8988T (cell line): ENCODE measurements around the gene BIRC3.
"Not testable (repeated sequence)": the region's sequence is repeated elsewhere in the genome, so short reads cannot be mapped to it uniquely, and the experiment has no call there.

Source experiments
- DNase-seq: peaks from one replicate; pipeline ENCODE4 v3.0.0; 2011

The BIRC3 gene

GRCh38 chr11:102296757-102297156 is 20.5 kb upstream of the BIRC3 start:
- DNase-seq, result not testable (repeated sequence)

DNA sequence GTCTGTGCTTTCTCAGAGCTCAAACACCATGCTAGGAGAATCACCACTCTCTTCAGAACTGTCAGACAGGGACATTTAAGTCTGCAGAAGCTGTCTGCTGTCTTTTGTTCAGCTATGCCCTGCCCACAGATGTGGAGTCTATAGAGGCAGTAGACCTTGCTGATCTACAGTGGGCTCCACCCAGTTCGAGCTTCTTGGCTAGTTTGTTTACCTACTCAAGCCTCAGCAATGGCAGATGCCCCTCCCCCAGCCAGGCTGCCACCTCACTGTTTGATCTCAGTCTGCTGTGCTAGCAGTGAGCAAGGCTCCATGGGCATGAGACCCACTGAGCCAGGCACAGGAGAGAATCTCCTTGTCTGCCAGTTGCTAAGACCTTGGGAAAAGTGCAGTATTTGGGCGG is 16.4 kb upstream of the BIRC3 start:
- not testable (repeated sequence) for DNase-seq

DNA sequence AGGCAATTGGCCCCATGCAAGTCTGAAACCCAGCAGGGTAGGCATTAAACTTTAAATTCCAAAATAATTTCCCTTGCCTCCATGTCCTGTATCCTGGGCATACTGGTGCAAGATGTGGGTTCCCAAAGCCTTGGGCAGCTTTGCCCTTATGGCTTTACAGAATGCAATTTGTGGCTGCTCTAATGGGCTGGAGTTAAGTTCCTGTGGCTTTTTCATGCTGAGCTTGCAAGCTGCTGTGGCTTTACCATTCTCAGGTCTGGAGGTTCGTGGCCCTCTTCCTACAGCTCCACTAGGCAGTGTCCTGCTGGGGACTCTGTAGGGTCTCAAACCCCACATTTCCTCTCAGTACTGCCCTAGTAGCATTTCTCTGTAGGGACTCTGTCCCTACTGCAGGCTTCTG is 15.0 kb upstream of the BIRC3 start:
- no peak for DNase-seq

GRCh38 chr11:102304686-102305085 is 12.6 kb upstream of the BIRC3 start:
- no peak for DNase-seq

GRCh38 chr11:102305352-102306047 is 11.8 kb upstream of the BIRC3 start:
- no peak for DNase-seq

DNA sequence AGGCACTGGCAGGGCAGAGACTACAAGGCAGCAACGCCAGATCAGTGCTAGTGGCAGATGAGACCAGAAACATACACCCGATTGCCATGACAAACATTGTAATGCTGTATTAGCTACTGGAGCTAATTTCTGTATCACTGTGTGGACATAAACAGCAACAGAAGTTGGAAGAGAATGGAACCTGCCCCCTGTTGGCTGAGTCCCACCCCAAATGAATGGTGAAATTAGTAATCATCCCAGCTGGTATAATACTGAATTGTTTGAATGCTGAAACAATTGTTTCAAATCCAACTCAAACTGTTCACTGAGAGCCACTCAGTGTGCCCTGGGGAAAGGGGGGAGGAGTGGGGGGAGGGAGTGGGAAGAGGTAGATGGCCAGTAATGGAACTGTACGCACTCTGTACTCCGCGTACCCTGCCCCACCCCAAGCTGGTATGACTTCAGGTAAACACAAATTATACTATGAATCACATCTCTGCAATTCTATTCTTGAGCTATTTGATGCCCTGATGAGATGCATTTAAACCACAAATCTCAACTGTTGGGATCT is 11.2 kb upstream of the BIRC3 start:
- no peak for DNase-seq

DNA sequence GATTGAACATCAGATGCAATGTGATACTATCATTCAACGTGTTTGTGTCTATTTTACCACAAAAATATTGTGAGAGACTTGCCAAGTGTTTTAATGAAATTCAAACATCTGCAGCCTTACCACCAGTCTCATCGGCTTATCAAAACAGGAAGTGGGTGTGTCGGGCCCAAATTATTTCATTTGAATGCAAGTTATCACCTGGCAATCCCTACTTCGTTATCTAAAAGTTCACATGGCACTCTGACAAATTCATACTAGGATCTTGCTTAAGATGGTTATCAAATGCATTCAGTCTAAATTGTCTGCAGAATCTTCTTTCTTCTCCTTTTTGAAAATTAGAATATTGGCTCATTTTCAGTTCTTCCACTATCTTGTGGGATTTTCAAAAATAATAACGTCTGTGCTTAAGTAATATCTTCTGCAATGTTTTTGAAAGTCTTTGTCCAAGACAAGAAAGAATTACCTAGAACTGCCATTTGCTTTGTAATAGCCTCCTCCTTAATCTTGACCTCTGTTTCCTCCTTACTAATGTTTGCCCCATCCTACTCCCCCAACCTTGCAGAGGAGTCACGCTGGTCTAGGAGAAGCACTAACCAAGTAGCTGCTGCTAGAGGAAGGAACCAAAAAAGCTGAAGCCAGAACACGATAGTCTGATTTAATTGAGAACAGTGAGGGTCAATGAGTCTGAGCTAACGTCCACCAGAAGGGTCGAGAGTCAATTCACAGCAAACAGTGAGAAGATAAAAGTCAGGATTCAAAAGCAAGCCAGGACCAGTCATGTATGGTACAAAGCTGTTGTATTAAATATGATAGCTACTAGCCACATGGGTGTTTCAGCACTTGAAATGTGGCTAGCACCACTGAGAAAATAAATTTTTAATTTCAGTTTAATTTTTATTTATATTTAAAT is 10.2 kb upstream of the BIRC3 start:
- no peak for DNase-seq

DNA sequence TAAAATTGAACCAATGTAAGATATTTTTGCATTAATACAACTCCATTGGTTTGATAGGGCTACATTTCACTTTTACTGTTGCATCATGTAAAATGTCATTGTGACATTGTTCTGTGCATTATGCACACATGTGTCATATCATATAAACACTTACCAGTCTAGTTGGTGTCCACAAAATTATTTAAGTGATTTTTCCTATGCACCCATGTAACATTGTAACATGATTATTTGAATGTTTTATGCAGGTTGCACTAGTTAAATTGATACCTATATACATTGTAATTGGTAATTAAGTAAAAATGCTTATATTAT is 9.6 kb upstream of the BIRC3 start:
- DNase-seq, result no peak

GRCh38 chr11:102309621-102310541 is 7.4 kb upstream of the BIRC3 start:
- DNase-seq, result no peak

- no peak for DNase-seq
Observed at GRCh38 chr11:102312667-102313066, 4.6 kb upstream of the BIRC3 start.

DNA sequence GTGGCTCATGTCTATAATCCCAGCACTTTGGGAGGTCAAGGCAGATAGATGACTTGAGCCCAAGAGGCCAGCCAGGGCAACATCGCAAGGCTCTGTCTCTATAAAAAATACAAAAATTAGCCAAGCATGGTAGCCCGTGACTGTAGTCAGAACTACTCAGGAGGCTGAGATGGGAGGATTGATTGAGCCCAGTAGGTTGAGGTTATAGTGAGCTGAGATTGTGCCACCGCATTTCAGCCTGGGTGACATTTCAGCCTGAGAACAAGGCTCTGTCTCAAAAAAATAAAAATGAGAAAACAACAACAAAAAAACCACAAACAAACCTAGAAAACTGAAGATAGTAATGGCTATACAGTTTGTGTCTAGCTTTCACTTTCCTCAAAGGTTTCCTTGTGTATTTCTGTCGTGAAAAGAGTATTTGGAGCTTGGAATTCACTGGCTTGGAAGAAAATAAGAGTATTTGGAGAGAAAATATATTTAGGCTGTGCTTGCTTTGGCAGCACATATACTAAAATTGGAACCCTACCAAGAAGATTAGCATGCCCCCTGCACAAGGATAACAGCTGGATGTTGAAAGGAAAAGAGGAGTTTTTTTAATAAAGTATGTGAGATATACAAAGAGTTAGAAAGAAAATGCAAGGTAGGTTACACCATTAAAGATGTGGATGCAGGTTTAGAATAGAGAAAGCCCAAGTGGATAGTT is 3.9 kb upstream of the BIRC3 start:
- no peak for DNase-seq

DNA sequence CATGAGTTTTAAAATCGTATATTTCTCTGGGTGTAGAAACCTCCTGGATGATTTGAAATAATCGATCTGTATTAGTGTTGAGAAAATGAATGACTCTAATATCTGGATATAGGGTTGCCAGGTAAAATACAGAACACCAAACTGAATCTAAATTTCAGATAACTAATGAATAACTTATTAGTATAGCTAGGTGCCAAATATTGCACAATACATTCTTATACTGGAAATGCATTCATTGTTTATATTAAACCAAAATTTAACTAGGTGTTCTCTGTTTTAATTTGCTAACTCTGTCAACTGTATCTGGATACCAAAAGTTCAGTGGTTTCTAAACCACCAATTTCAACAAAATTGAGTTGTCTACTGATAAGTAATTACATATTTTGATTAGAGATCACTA is 2.5 kb upstream of the BIRC3 start:
- no peak for DNase-seq

DNA sequence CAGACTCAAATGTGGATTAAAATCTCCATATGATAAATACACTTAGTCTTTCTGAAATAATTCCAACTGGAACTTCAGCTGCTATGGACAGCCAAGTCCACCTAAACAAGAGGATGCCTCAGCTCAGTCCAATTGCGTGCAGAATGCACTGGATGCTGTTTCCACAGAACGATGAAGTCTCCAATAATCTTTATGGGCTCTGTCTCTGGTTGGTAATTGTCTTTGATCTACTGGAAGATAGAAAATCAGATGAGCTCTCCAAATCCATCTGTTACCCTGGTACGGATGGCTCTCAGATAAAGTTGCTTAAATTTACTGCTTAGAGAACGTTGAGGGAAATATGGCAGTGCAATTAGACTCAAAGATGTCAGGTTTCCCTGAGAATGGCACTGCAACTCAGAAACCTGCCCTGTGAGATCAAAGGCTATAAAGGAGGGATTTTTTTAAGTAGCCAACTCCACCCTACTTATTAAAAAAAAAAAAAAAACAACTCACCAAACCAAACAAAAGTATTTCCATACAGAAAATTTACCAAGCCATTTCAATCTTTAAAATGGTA is 859 bp upstream of the BIRC3 start:
- no peak for DNase-seq

DNA sequence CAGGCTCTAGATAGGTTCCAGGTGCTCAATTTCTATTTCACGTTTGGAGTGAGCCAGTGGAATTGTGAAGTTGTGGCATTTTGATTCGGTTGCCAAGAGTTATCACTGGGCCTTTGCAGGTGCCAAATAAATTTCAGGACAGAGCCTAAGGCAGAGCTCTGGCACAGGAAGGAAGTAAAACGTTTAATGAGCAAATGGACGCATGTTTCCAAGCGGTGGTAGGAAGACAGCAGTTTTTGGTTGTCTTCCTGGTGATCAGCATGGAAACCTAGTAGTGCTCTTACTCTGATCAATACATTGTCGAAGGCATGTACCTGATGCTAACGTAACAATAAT is 452 bp downstream of the BIRC3 start:
- no peak for DNase-seq

DNA sequence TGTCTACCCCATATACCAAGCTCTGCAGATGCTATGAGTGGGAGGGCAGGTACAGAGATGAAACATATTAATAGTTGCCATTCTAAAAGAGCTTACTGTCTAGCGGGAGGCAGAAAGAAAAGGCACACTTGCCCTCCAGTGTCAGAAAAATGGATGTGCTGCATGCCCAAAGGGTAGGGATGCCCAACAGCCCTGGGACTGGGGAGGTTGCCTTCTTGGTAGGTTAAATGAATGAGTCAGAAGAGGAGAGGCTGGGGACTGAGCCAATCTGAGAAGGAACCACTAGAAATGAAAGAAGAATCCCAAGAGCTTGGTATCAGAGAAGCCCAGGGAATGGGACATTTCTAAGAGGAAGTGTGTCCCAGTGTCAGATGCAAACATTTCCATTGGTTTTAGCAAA is 1.2 kb downstream of the BIRC3 start:
- no peak for DNase-seq

GRCh38 chr11:102319544-102319943 is 2.3 kb downstream of the BIRC3 start:
- no peak for DNase-seq

DNA sequence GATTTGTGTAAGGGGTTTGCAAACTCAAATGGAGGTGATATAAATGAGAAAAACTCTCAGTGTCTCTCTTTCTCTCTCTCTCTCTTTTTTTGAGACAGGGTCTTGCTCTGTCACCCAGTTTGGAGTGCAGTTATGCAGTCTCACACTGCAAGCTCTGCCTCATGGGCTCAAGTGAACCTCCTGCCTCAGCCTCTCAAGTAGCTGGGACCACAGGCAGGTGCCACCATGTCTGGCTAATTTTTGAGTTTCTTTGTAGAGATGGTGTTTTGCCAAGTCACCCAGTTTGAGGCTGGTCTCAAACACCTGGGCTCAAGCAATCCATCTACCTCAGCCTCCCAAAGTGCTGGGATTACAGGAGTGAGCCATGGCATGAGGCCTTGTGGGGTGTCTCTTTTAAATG is 2.9 kb downstream of the BIRC3 start:
- no peak for DNase-seq

DNA sequence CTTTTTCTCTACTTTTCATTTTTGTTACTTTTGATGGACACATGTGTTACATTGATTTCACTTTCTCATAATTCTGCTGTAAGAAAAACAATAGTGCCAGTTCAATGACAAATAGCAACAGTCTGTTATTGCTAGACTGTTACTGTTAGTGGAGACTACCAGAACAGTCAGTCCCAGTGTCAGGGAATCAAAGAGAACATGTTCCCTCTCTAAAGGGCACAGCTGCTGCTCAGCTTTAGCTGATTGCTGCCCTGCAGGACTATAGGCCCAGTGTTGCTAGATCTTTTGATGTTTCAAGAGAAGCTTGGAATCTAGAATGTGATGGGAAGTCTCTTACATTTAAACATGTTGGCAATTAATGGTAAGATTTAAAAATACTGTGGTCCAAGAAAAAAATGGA is 3.4 kb downstream of the BIRC3 start:
- no peak for DNase-seq

DNA sequence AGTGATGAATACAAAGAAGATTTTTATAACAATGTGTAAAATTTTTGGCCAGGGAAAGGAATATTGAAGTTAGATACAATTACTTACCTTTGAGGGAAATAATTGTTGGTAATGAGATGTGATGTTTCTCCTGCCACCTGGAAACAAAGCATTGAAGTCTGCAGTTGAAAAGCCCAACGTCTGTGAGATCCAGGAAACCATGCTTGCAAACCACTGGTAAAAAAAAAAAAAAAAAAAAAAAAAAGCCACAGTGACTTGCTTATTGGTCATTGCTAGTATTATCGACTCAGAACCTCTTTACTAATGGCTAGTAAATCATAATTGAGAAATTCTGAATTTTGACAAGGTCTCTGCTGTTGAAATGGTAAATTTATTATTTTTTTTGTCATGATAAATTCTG is 5.3 kb downstream of the BIRC3 start:
- no peak for DNase-seq

- DNase-seq, result no peak
Observed at GRCh38 chr11:102323542-102324251, 6.4 kb downstream of the BIRC3 start.

DNA sequence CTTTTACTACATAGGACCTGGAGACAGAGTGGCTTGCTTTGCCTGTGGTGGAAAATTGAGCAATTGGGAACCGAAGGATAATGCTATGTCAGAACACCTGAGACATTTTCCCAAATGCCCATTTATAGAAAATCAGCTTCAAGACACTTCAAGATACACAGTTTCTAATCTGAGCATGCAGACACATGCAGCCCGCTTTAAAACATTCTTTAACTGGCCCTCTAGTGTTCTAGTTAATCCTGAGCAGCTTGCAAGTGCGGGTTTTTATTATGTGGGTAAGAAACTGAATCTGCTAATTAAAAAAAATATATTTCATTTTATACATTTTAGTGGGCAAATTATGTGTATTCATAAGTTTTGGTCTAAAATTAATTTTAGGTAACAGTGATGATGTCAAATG is 7.8 kb downstream of the BIRC3 start:
- no peak for DNase-seq

DNA sequence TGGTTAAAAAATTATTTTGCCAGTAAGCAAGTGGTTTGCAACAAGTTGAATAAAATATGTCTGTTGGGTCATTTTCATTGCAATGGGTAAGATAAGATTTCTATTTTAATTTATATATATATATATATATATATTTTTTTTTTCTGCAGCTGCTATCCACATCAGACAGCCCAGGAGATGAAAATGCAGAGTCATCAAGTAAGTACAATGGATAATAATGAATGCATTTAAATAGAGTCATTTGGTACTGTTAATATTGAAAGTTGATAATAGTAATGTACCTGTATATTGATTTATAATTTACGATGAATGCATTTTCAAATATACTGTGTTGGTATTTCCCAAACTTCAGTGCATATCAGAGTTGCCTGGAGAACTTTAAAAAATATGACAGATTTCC is 11.5 kb downstream of the BIRC3 start:
- DNase-seq, result no peak
